Ovary (tissue), 3 donors: ENCODE measurements around the gene EXOC2.

Source experiments
- CTCF ChIP-seq, 3 donors: fragments of 450-650 bp in 2 of 3; fragments of 200-600 bp in 1 of 3; IDR thresholded peaks; one replicate each; pipeline versions ENCODE4 v1.5.1 to v1.8.0; 2016 to 2022; ENCODE audit warnings: antibody characterized with exemption in 3 of 3, mild to moderate bottlenecking in 1 of 3
- EP300 ChIP-seq: sonication (generic); formaldehyde crosslinking; IDR thresholded peaks from one replicate; pipeline ENCODE4 v1.6.1; 2017; ENCODE audit warnings: antibody characterized with exemption
- POLR2A ChIP-seq: fragments of 450-650 bp; IDR thresholded peaks from one replicate; pipeline ENCODE4 v1.6.1; 2017; ENCODE audit warnings: antibody characterized with exemption, mild to moderate bottlenecking, moderate library complexity
- donor health status: DM: no; HTN: no; CAD: no.

- no peak for TF ChIP-seq CTCF (IDR thresholded peaks at IDR 0.05)
- TF ChIP-seq POLR2A = peak; percentile 47
- TF ChIP-seq EP300 = no peak
Observed at GRCh38 chr6:692858-693722, at the start of gene EXOC2.
